Thymus (tissue), 2 donors: ENCODE data around the gene REXO4. TPM values are rescaled to one million over a fixed set of nuclear protein-coding genes. Genes with fewer than 3 reads are reported as not detected.

ENCODE experiments used
- polyA plus RNA-seq: library from polyadenylated mRNA; stranded (reverse); fragments of 200-250 nt; gene quantifications from one replicate; pipeline ENCODE4 v1.2.3, GENCODE V29; 2013
- total RNA-seq: library from RNA; stranded (reverse); fragments of 120-200 nt; gene quantifications from one replicate; pipeline ENCODE4 v1.2.4, GENCODE V29; 2013
- donor health status: healthy.

The REXO4 gene
- total and polyA plus RNA-seq, 2 donors = 17.5 to 20.4 TPM

Other genes starting within 250 kb of the REXO4 start
- gene OBP2B, start 208.8 kb downstream of the REXO4 start, total RNA-seq = not detected
- gene OBP2B, start 208.8 kb downstream of the REXO4 start, polyA plus RNA-seq = 0.09 TPM
- gene ABO, start 142.8 kb downstream of the REXO4 start, total RNA-seq = 0.14 TPM
- 1.3 TPM for gene ABO, start 142.8 kb downstream of the REXO4 start, polyA plus RNA-seq
- 13.6 TPM for gene SURF6, start 81.8 kb downstream of the REXO4 start, total RNA-seq
- 17.2 TPM for gene SURF6, start 81.8 kb downstream of the REXO4 start, polyA plus RNA-seq
- 13.1 TPM for gene MED22, start 69.9 kb downstream of the REXO4 start, total RNA-seq
- gene MED22, start 69.9 kb downstream of the REXO4 start, polyA plus RNA-seq = 13.6 TPM
- gene RPL7A, start 69.8 kb downstream of the REXO4 start, total RNA-seq = 2,397 TPM
- gene RPL7A, start 69.8 kb downstream of the REXO4 start, polyA plus RNA-seq = 3,092 TPM
- 31.9 TPM for gene SURF1, start 61.5 kb downstream of the REXO4 start, total RNA-seq
- 84.0 TPM for gene SURF1, start 61.5 kb downstream of the REXO4 start, polyA plus RNA-seq
- 21.9 TPM for gene SURF2, start 61.5 kb downstream of the REXO4 start, total RNA-seq
- gene SURF2, start 61.5 kb downstream of the REXO4 start, polyA plus RNA-seq = 34.0 TPM
- 87.3 TPM for gene SURF4, start 42.0 kb downstream of the REXO4 start, total RNA-seq
- 52.0 TPM for gene SURF4, start 42.0 kb downstream of the REXO4 start, polyA plus RNA-seq
- gene STKLD1, start 41.6 kb downstream of the REXO4 start, total RNA-seq = 0.94 TPM
- 1.5 TPM for gene STKLD1, start 41.6 kb downstream of the REXO4 start, polyA plus RNA-seq
- gene ADAMTS13, start 4.4 kb upstream of the REXO4 start, total RNA-seq = 0.94 TPM
- gene ADAMTS13, start 4.4 kb upstream of the REXO4 start, polyA plus RNA-seq = 11.8 TPM
- gene CACFD1, start 42.0 kb upstream of the REXO4 start, total RNA-seq = 6.1 TPM
- 9.1 TPM for gene CACFD1, start 42.0 kb upstream of the REXO4 start, polyA plus RNA-seq
- gene SLC2A6, start 61.1 kb upstream of the REXO4 start, total RNA-seq = 2.0 TPM
- 5.5 TPM for gene SLC2A6, start 61.1 kb upstream of the REXO4 start, polyA plus RNA-seq
- gene MYMK, start 106.9 kb upstream of the REXO4 start, total RNA-seq = 0.47 TPM
- 0.39 TPM for gene MYMK, start 106.9 kb upstream of the REXO4 start, polyA plus RNA-seq
- gene ADAMTSL2, start 116.7 kb upstream of the REXO4 start, total RNA-seq = 1.7 TPM
- 0.68 TPM for gene ADAMTSL2, start 116.7 kb upstream of the REXO4 start, polyA plus RNA-seq
- 2.0 TPM for gene FAM163B, start 191.4 kb upstream of the REXO4 start, total RNA-seq
- 0.27 TPM for gene FAM163B, start 191.4 kb upstream of the REXO4 start, polyA plus RNA-seq
- 0.28 TPM for gene DBH, start 218.4 kb upstream of the REXO4 start, total RNA-seq
- 0.25 TPM for gene DBH, start 218.4 kb upstream of the REXO4 start, polyA plus RNA-seq